Measurements from ENCODE around the gene PTPMT1.
A peak's percentile ranks its signal among the peaks of the same experiment; 100 is the strongest.

Gene PTPMT1

GRCh38 chr11:47550288-47551047 is 14.9 kb upstream of the PTPMT1 start:
- Histone ChIP-seq H3K4me3 (ENCODE audit: low read depth, low read length) (no peak overlapping the region), H3K27ac (no peak overlapping the region), H3K4me1 (peaks cover 3% of the 10 kb centered on the region), H3K9me3 (ENCODE audit: control insufficient read depth, low read length) (no peaks in the 10 kb centered on the region), H2AFZ (no peak overlapping the region), H3K36me3 (ENCODE audit: control insufficient read depth, insufficient read depth, low read length) (no peaks in the 10 kb centered on the region), H3K4me2 (ENCODE audit: low read length) (peak overlapping the region; percentile 6), H3K27me3 (ENCODE audit: control insufficient read depth, insufficient read depth, low read length) (no peaks in the 10 kb centered on the region), H3K9ac (no peak overlapping the region), H3K79me2 (peaks cover 36% of the 10 kb centered on the region)
- TF ChIP-seq CTCF (IDR thresholded peaks at IDR 0.05): no peak

- peaks cover 36% of the 10 kb centered on the region for H3K79me2 ChIP-seq
- no peaks in the 10 kb centered on the region for H3K9me3 ChIP-seq (ENCODE audit: control insufficient read depth, low read length)
- no peak for TF ChIP-seq CTCF (IDR thresholded peaks at IDR 0.05)
- peak overlapping the region; percentile 6 for H3K4me2 ChIP-seq (ENCODE audit: low read length)
- H2AFZ ChIP-seq: no peak overlapping the region
- H3K36me3 ChIP-seq (ENCODE audit: control insufficient read depth, insufficient read depth, low read length): no peaks in the 10 kb centered on the region
- H3K4me3 ChIP-seq (ENCODE audit: low read depth, low read length): no peak overlapping the region
- no peaks in the 10 kb centered on the region for H3K27me3 ChIP-seq (ENCODE audit: control insufficient read depth, insufficient read depth, low read length)
- peaks cover 3% of the 10 kb centered on the region for H3K4me1 ChIP-seq
- H3K27ac ChIP-seq: no peak overlapping the region
- H3K9ac ChIP-seq: no peak overlapping the region
Observed at GRCh38 chr11:47551086-47551485, 14.3 kb upstream of the PTPMT1 start.

GRCh38 chr11:47552056-47552565 is 13.3 kb upstream of the PTPMT1 start:
- Histone ChIP-seq H3K9me3 (ENCODE audit: control insufficient read depth, low read length) (no peaks in the 10 kb centered on the region), H3K4me1 (peaks cover 3% of the 10 kb centered on the region), H3K27ac (peak overlapping the region; percentile 75), H3K27me3 (ENCODE audit: control insufficient read depth, insufficient read depth, low read length) (no peaks in the 10 kb centered on the region), H3K4me2 (ENCODE audit: low read length) (peak overlapping the region; percentile 60), H3K9ac (peak overlapping the region; percentile 89), H3K4me3 (ENCODE audit: low read depth, low read length) (peak overlapping the region; percentile 68), H2AFZ (peak overlapping the region; percentile 76), H3K79me2 (peaks cover 32% of the 10 kb centered on the region), H3K36me3 (ENCODE audit: control insufficient read depth, insufficient read depth, low read length) (no peaks in the 10 kb centered on the region)
- TF ChIP-seq CTCF (IDR thresholded peaks at IDR 0.05): no peak

- peaks cover 3% of the 10 kb centered on the region for H3K4me1 ChIP-seq
- H3K27me3 ChIP-seq (ENCODE audit: control insufficient read depth, insufficient read depth, low read length): no peaks in the 10 kb centered on the region
Observed at GRCh38 chr11:47552566-47553405, 12.6 kb upstream of the PTPMT1 start, which contains the start of gene CELF1. Gene CELF1, minus strand, starts transcription at chr11:47553132. Its CDS starts 53,609 bp downstream, at chr11:47499523.

More at GRCh38 chr11:47552566-47553405, 12.6 kb upstream of the PTPMT1 start, which contains the start of gene CELF1:
- Histone ChIP-seq H3K9ac (peak within 1 kb of the TSS; percentile 89), H2AFZ (peak within 1 kb of the TSS; percentile 76), H3K79me2 (peaks cover 26% of the 10 kb centered on the region), H3K4me3 (ENCODE audit: low read depth, low read length) (peak within 1 kb of the TSS; percentile 68), H3K4me2 (ENCODE audit: low read length) (peak within 1 kb of the TSS; percentile 60), H3K36me3 (ENCODE audit: control insufficient read depth, insufficient read depth, low read length) (no peaks in the 10 kb centered on the region), H3K9me3 (ENCODE audit: control insufficient read depth, low read length) (no peaks in the 10 kb centered on the region), H3K27ac (peak within 1 kb of the TSS; percentile 75)
- TF ChIP-seq CTCF (IDR thresholded peaks at IDR 0.05): peak; percentile 78

All from parathyroid adenoma (tissue), 2 donors.